ENCODE data around the gene FBXW10B. TPM values are rescaled to one million over a fixed set of nuclear protein-coding genes. Genes with fewer than 3 reads are reported as not detected.
"Not testable (repeated sequence)": the region's sequence is repeated elsewhere in the genome, so short reads cannot be mapped to it uniquely, and the experiment has no call there.

The FBXW10B gene
- total RNA-seq, 2 experiments from 2014 or later, result not detected

GRCh38 chr17:15583313-15583712 lies 36.2 kb downstream of the FBXW10B start:
- DNase-seq (ENCODE audit: low spot score); H3K79me2 ChIP-seq (ENCODE audit: insufficient read depth, low read depth, low read length); H3K4me2 ChIP-seq (ENCODE audit: low read length); intact Hi-C loops (cut with micrococcal nuclease; ENCODE audit: unreplicated experiment); H2AFZ ChIP-seq (ENCODE audit: low read length); H4K20me1 ChIP-seq (ENCODE audit: insufficient read depth, low read length); H3K9me2 ChIP-seq (ENCODE audit: insufficient read depth, low read length); H3K9me3 ChIP-seq (ENCODE audit: low read length); POLR2A ChIA-PET; H3K36me3 ChIP-seq (ENCODE audit: insufficient read depth, low read length); H3K4me1 ChIP-seq (ENCODE audit: insufficient read depth, low read length, poor library complexity, severe bottlenecking); H3K27ac ChIP-seq (ENCODE audit: low read depth, low read length, poor library complexity, severe bottlenecking); H3K4me3 ChIP-seq (ENCODE audit: low read depth, low read length, poor library complexity, severe bottlenecking); BruUV-seq (replicated peaks); CTCF ChIA-PET (ENCODE audit: unreplicated experiment): not testable (repeated sequence)

GRCh38 chr17:15581462-15581861 lies 38.0 kb downstream of the FBXW10B start:
- H3K27ac ChIP-seq (ENCODE audit: low read depth, low read length, poor library complexity, severe bottlenecking); H3K9me2 ChIP-seq (ENCODE audit: insufficient read depth, low read length); H2AFZ ChIP-seq (ENCODE audit: low read length); H4K20me1 ChIP-seq (ENCODE audit: insufficient read depth, low read length); H3K4me2 ChIP-seq (ENCODE audit: low read length); H3K4me1 ChIP-seq (ENCODE audit: insufficient read depth, low read length, poor library complexity, severe bottlenecking); H3K79me2 ChIP-seq (ENCODE audit: insufficient read depth, low read depth, low read length); H3K4me3 ChIP-seq (ENCODE audit: low read depth, low read length, poor library complexity, severe bottlenecking); H3K9me3 ChIP-seq (ENCODE audit: low read length); BruUV-seq (replicated peaks); intact Hi-C loops (cut with micrococcal nuclease; ENCODE audit: unreplicated experiment); H3K36me3 ChIP-seq (ENCODE audit: insufficient read depth, low read length); DNase-seq (ENCODE audit: low spot score); CTCF ChIA-PET (ENCODE audit: unreplicated experiment): not testable (repeated sequence)
- POLR2A ChIA-PET, result interaction anchor here (0.7 kb wide), 1 partner anchor 84 kb away, joined by 3 read pairs; no protein-coding TSS in a partner anchor

- H3K4me2 ChIP-seq (ENCODE audit: low read length); H3K9me3 ChIP-seq (ENCODE audit: low read length); H3K79me2 ChIP-seq (ENCODE audit: insufficient read depth, low read depth, low read length); H3K4me3 ChIP-seq (ENCODE audit: low read depth, low read length, poor library complexity, severe bottlenecking); CTCF ChIA-PET (ENCODE audit: unreplicated experiment); intact Hi-C loops (cut with micrococcal nuclease; ENCODE audit: unreplicated experiment); H3K4me1 ChIP-seq (ENCODE audit: insufficient read depth, low read length, poor library complexity, severe bottlenecking); BruUV-seq (replicated peaks); H3K27ac ChIP-seq (ENCODE audit: low read depth, low read length, poor library complexity, severe bottlenecking); H3K36me3 ChIP-seq (ENCODE audit: insufficient read depth, low read length); POLR2A ChIA-PET; H2AFZ ChIP-seq (ENCODE audit: low read length); DNase-seq (ENCODE audit: low spot score); H4K20me1 ChIP-seq (ENCODE audit: insufficient read depth, low read length); H3K9me2 ChIP-seq (ENCODE audit: insufficient read depth, low read length): not testable (repeated sequence)
Observed at GRCh38 chr17:15576848-15577247, 42.7 kb downstream of the FBXW10B start.

GRCh38 chr17:15574660-15575059 lies 44.8 kb downstream of the FBXW10B start:
- POLR2A ChIA-PET; H3K4me1 ChIP-seq (ENCODE audit: insufficient read depth, low read length, poor library complexity, severe bottlenecking); DNase-seq (ENCODE audit: low spot score); H3K27ac ChIP-seq (ENCODE audit: low read depth, low read length, poor library complexity, severe bottlenecking); H4K20me1 ChIP-seq (ENCODE audit: insufficient read depth, low read length); CTCF ChIA-PET (ENCODE audit: unreplicated experiment); H3K9me3 ChIP-seq (ENCODE audit: low read length); H3K79me2 ChIP-seq (ENCODE audit: insufficient read depth, low read depth, low read length); H3K4me3 ChIP-seq (ENCODE audit: low read depth, low read length, poor library complexity, severe bottlenecking); BruUV-seq (replicated peaks); H3K4me2 ChIP-seq (ENCODE audit: low read length); H3K9me2 ChIP-seq (ENCODE audit: insufficient read depth, low read length); intact Hi-C loops (cut with micrococcal nuclease; ENCODE audit: unreplicated experiment); H3K36me3 ChIP-seq (ENCODE audit: insufficient read depth, low read length); H2AFZ ChIP-seq (ENCODE audit: low read length): not testable (repeated sequence)

- not testable (repeated sequence) for H4K20me1 ChIP-seq (ENCODE audit: insufficient read depth, low read length); BruUV-seq (replicated peaks)
Observed at GRCh38 chr17:15573870-15574269, 45.6 kb downstream of the FBXW10B start.

More at GRCh38 chr17:15573870-15574269, 45.6 kb downstream of the FBXW10B start:
- H3K4me1 ChIP-seq (ENCODE audit: insufficient read depth, low read length, poor library complexity, severe bottlenecking); POLR2A ChIA-PET; H3K36me3 ChIP-seq (ENCODE audit: insufficient read depth, low read length); H3K9me3 ChIP-seq (ENCODE audit: low read length); H3K4me2 ChIP-seq (ENCODE audit: low read length); H3K4me3 ChIP-seq (ENCODE audit: low read depth, low read length, poor library complexity, severe bottlenecking); H3K79me2 ChIP-seq (ENCODE audit: insufficient read depth, low read depth, low read length); H3K9me2 ChIP-seq (ENCODE audit: insufficient read depth, low read length); H2AFZ ChIP-seq (ENCODE audit: low read length); H3K27ac ChIP-seq (ENCODE audit: low read depth, low read length, poor library complexity, severe bottlenecking); intact Hi-C loops (cut with micrococcal nuclease; ENCODE audit: unreplicated experiment); CTCF ChIA-PET (ENCODE audit: unreplicated experiment): not testable (repeated sequence)
- DNase-seq (ENCODE audit: low spot score), result peak; percentile 35
- peak; percentile 34; the same call in 1 of the 2 replicates for TF ChIP-seq CTCF (conservative IDR thresholded peaks at IDR 0.05; ENCODE audit: low read length)

Measured in OCI-LY7 (cell line).